ENCODE data around the gene MAN1B1.

DNA sequence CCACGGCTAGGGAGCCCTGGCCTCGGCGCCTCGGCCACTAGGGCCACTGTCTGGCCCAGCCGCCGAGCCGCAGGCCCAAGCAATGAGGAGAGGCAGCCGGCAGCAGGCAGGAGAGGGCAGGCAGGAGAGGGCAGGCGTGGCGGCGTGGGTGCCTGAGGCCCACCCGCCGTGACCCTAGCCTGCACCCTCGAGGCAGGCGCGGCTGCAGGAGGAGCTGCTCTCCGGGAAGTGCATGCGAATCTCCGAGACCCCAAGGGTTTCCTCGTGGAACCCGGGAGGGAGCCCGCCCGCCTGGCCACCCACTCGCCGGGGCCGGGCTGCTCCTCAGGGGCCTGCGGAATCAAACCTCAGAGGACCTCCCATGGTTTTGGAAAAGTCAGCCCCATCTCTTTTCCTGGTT, 61.5 kb downstream of the MAN1B1 start:
- TF ChIP-seq, protein P1, sequence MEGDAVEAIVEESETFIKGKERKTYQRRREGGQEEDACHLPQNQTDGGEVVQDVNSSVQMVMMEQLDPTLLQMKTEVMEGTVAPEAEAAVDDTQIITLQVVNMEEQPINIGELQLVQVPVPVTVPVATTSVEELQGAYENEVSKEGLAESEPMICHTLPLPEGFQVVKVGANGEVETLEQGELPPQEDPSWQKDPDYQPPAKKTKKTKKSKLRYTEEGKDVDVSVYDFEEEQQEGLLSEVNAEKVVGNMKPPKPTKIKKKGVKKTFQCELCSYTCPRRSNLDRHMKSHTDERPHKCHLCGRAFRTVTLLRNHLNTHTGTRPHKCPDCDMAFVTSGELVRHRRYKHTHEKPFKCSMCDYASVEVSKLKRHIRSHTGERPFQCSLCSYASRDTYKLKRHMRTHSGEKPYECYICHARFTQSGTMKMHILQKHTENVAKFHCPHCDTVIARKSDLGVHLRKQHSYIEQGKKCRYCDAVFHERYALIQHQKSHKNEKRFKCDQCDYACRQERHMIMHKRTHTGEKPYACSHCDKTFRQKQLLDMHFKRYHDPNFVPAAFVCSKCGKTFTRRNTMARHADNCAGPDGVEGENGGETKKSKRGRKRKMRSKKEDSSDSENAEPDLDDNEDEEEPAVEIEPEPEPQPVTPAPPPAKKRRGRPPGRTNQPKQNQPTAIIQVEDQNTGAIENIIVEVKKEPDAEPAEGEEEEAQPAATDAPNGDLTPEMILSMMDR (IDR thresholded peaks at IDR 0.05; ENCODE audit: low read length): no peak
- TF ChIP-seq EZH2 (optimal IDR thresholded peaks at IDR 0.05; ENCODE audit: low read depth, low read length): no peak
- no peak for TF ChIP-seq EZH2phosphoT487 (IDR thresholded peaks at IDR 0.05; ENCODE audit: low read length)

Measured in MM.1S (cell line).